Loucy (cell line): Measurements from ENCODE around the gene CRACR2A.

Experiments used
- H2AFZ ChIP-seq: fragments of 200-600 bp; sonication (generic); 2 replicates; pipeline ENCODE4 v1.6.0; 2016; ENCODE audit warnings: antibody characterized with exemption, mild to moderate bottlenecking, low read length, moderate library complexity
- H3F3A ChIP-seq: fragments of 200-600 bp; 2 replicates; pipeline ENCODE4 v1.6.0; 2016; ENCODE audit warnings: antibody characterized with exemption, low read depth, mild to moderate bottlenecking
- H3K27me3 ChIP-seq: fragments of 200-600 bp; sonication (generic); 2 replicates; pipeline ENCODE4 v1.6.1; 2014; ENCODE audit warnings: low read length, mild to moderate bottlenecking; ENCODE audit not compliant: insufficient read depth, poor library complexity, severe bottlenecking
- H3K36me3 ChIP-seq: fragments of 200-600 bp; sonication (generic); 2 replicates; pipeline ENCODE4 v1.6.1; 2016; ENCODE audit warnings: low read length; ENCODE audit not compliant: insufficient read depth
- H3K4me1 ChIP-seq: fragments of 200-600 bp; sonication (generic); 2 replicates; pipeline ENCODE4 v1.5.1; 2014; ENCODE audit warnings: low read length, mild to moderate bottlenecking; ENCODE audit not compliant: insufficient read depth, poor library complexity, severe bottlenecking
- H3K4me2 ChIP-seq: fragments of 200-600 bp; sonication (generic); 2 replicates; pipeline ENCODE4 v1.6.0; 2014; ENCODE audit warnings: antibody characterized with exemption, low read length, low read depth, mild to moderate bottlenecking; ENCODE audit not compliant: poor library complexity, severe bottlenecking
- H3K4me3 ChIP-seq: fragments of 200-600 bp; sonication (generic); 2 replicates; pipeline ENCODE4 v1.5.1; 2014; ENCODE audit warnings: low read length, mild to moderate bottlenecking, mixed read lengths; ENCODE audit not compliant: poor library complexity, severe bottlenecking
- H3K79me2 ChIP-seq: fragments of 200-600 bp; sonication (generic); 2 replicates; pipeline ENCODE4 v1.6.1; 2014; ENCODE audit warnings: low read length; ENCODE audit not compliant: insufficient read depth
- H3K9ac ChIP-seq: fragments of 200-600 bp; sonication (generic); 2 replicates; pipeline ENCODE4 v1.6.0; 2014; ENCODE audit warnings: mild to moderate bottlenecking, low read depth, low read length, moderate library complexity; ENCODE audit not compliant: poor library complexity, severe bottlenecking
- H3K9me2 ChIP-seq: fragments of 200-600 bp; sonication (generic); replicated peaks from 2 replicates; pipeline ENCODE4 v1.6.1; 2016; ENCODE audit warnings: low read depth, low read length, mixed read lengths
- H3K9me3 ChIP-seq: fragments of 200-600 bp; sonication (generic); 2 replicates; pipeline ENCODE4 v1.6.1; 2014; ENCODE audit warnings: mild to moderate bottlenecking, antibody characterized with exemption, low read length, low read depth; ENCODE audit not compliant: insufficient read depth
- H4K20me1 ChIP-seq: fragments of 200-600 bp; sonication (generic); 2 replicates; pipeline ENCODE4 v1.6.0; 2014; ENCODE audit warnings: antibody characterized with exemption, low read length, mild to moderate bottlenecking; ENCODE audit not compliant: insufficient read depth, poor library complexity, severe bottlenecking
- CTCF ChIP-seq: fragments of 200-600 bp; sonication (generic); conservative IDR thresholded peaks from 2 replicates; pipeline ENCODE4 v1.5.1; 2014; ENCODE audit warnings: mild to moderate bottlenecking, antibody characterized with exemption, low read length
- EZH2phosphoT487 ChIP-seq: fragments of 200-600 bp; IDR thresholded peaks from 2 replicates; pipeline ENCODE4 v1.6.1; 2018; ENCODE audit warnings: antibody characterized with exemption, mild to moderate bottlenecking, moderate library complexity, borderline replicate concordance

CRACR2A gene

GRCh38 chr12:3752741-3753486 lies at the start of gene CRACR2A:
CRACR2A (minus strand) TSS chr12:3753109; CDS start chr12:3696999, 56,110 bp downstream.
- no peaks in the 10 kb centered on the region for H3K36me3 ChIP-seq
- H2AFZ ChIP-seq = peak within 1 kb of the TSS; percentile 95
- peak within 1 kb of the TSS; percentile 96 for H3K4me3 ChIP-seq
- H3K27me3 ChIP-seq = no peaks in the 10 kb centered on the region
- H3K79me2 ChIP-seq = peaks cover 42% of the 10 kb centered on the region
- H3K9me3 ChIP-seq = no peaks in the 10 kb centered on the region
- H3K4me1 ChIP-seq = peaks cover 42% of the 10 kb centered on the region
- peak within 1 kb of the TSS; percentile 96 for H3K4me2 ChIP-seq
- TF ChIP-seq CTCF = peak; percentile 61
- TF ChIP-seq EZH2phosphoT487 = no peak
- 0 out of 2 replicates have a peak, but pooled peaks cover 4% of the 10 kb centered on the region for H3F3A ChIP-seq
- peaks cover 7% of the 10 kb centered on the region for H4K20me1 ChIP-seq
- H3K9ac ChIP-seq = peak within 1 kb of the TSS; percentile 80
- H3K9me2 ChIP-seq = no peaks in the 10 kb centered on the region

GRCh38 chr12:3797531-3798048 lies 44.7 kb upstream of the CRACR2A start:
- Histone ChIP-seq H3K36me3 (no peaks in the 10 kb centered on the region), H2AFZ (no peak overlapping the region), H3K4me1 (no peaks in the 10 kb centered on the region), H3K4me3 (no peak overlapping the region), H3K4me2 (no peak overlapping the region), H3K9ac (no peak overlapping the region), H4K20me1 (no peaks in the 10 kb centered on the region), H3K79me2 (no peaks in the 10 kb centered on the region), H3F3A (no peaks in the 10 kb centered on the region), H3K27me3 (no peaks in the 10 kb centered on the region), H3K9me2 (no peaks in the 10 kb centered on the region), H3K9me3 (no peaks in the 10 kb centered on the region)
- TF ChIP-seq CTCF (peak; percentile 45), EZH2phosphoT487 (no peak)

GRCh38 chr12:3795492-3796133 lies 42.7 kb upstream of the CRACR2A start:
- Histone ChIP-seq H3K9ac (no peak overlapping the region), H3K9me2 (no peaks in the 10 kb centered on the region), H3K9me3 (no peaks in the 10 kb centered on the region), H3K4me1 (no peaks in the 10 kb centered on the region), H3K27me3 (no peaks in the 10 kb centered on the region), H4K20me1 (no peaks in the 10 kb centered on the region), H3K79me2 (no peaks in the 10 kb centered on the region), H3K4me2 (no peak overlapping the region), H3F3A (no peaks in the 10 kb centered on the region), H3K36me3 (no peaks in the 10 kb centered on the region), H2AFZ (no peak overlapping the region), H3K4me3 (no peak overlapping the region)
- TF ChIP-seq CTCF (no peak), EZH2phosphoT487 (no peak)
